ENCODE measurements around the gene COL11A2. TPM values are rescaled to one million over a fixed set of nuclear protein-coding genes. Genes with fewer than 3 reads are reported as not detected.

The COL11A2 gene
- total RNA-seq, 1 experiment from 2014 or later, result 7.6 TPM

GRCh38 chr6:33156964-33157363 is 35.3 kb downstream of the COL11A2 start:
- no peak for ATAC-seq
- no peaks in the 10 kb centered on the region for H3K36me3 ChIP-seq (ENCODE audit: control insufficient read depth in 1 of 2, insufficient read depth in 2 of 2, low read length in 2 of 2)
- DNase-seq (ENCODE audit: low read depth, low spot score), result no peak
- intact Hi-C loops (cut with micrococcal nuclease), result no loop called here
- CTCF ChIA-PET, result interaction anchor here (1.3 kb wide), 1 partner anchor 9 kb away, joined by 3 read pairs; no protein-coding TSS in a partner anchor
- no peak overlapping the region for H2AFZ ChIP-seq (ENCODE audit: low read depth, low read length, poor library complexity, severe bottlenecking)
- POLR2A ChIA-PET, result no interaction called here
- H3K9me2 ChIP-seq (ENCODE audit: insufficient read depth), result no peaks in the 10 kb centered on the region
- H3K4me3 ChIP-seq (replicated peaks in 1 of 2; ENCODE audit: low read depth in 1 of 2, low read length in 2 of 2), result no peak overlapping the region
- H3K27ac ChIP-seq (ENCODE audit: low read depth, low read length), result no peak overlapping the region
- no peaks in the 10 kb centered on the region for H3K27me3 ChIP-seq (ENCODE audit: insufficient read depth, low read length)
- TF ChIP-seq POLR2AphosphoS5 (IDR thresholded peaks at IDR 0.05; ENCODE audit: low read depth, low read length) (no peak), ZFX (IDR thresholded peaks at IDR 0.05) (no peak), SRF (IDR thresholded peaks at IDR 0.05; ENCODE audit: low read depth) (no peak), TCF7L2 (IDR thresholded peaks at IDR 0.05; ENCODE audit: borderline replicate concordance, extremely low read depth, insufficient read depth, insufficient read length) (no peak), CBX3 (IDR thresholded peaks at IDR 0.05; ENCODE audit: low read depth) (no peak), FOSL1 (IDR thresholded peaks at IDR 0.05; ENCODE audit: low read depth) (no peak), ATF3 (IDR thresholded peaks at IDR 0.05) (no peak)
- H3K79me2 ChIP-seq (ENCODE audit: insufficient read depth, low read length), result no peaks in the 10 kb centered on the region
- H4K20me1 ChIP-seq (ENCODE audit: insufficient read depth), result no peaks in the 10 kb centered on the region
- peaks cover 11 to 19% of the 10 kb centered on the region in 2 experiments for H3K4me1 ChIP-seq (ENCODE audit: control insufficient read depth in 1 of 2, insufficient read depth in 2 of 2, low read length in 2 of 2)
- BruUV-seq (replicated peaks), result no TSS peak
- no peaks in the 10 kb centered on the region for H3K9me3 ChIP-seq (ENCODE audit: control insufficient read depth in 1 of 2, insufficient read depth in 1 of 2, low read depth in 1 of 2, low read length in 2 of 2)
- RAD21 ChIA-PET (ENCODE audit: low non-redundant PET in 1 of 2, low total read pairs in 2 of 2, uncharacterized antibody in 2 of 2, unreplicated experiment in 2 of 2), result no interaction called here
- no peak overlapping the region for H3K4me2 ChIP-seq (ENCODE audit: low read length)
- no peak overlapping the region for H3K9ac ChIP-seq (ENCODE audit: low read length)

- Histone ChIP-seq H3K79me2 (ENCODE audit: insufficient read depth, low read length) (no peaks in the 10 kb centered on the region), H4K20me1 (ENCODE audit: insufficient read depth) (no peaks in the 10 kb centered on the region), H3K4me1 (ENCODE audit: control insufficient read depth in 1 of 2, insufficient read depth in 2 of 2, low read length in 2 of 2) (peaks cover 9 to 15% of the 10 kb centered on the region in 2 experiments), H3K9me3 (ENCODE audit: control insufficient read depth in 1 of 2, insufficient read depth in 1 of 2, low read depth in 1 of 2, low read length in 2 of 2) (no peaks in the 10 kb centered on the region), H3K4me2 (ENCODE audit: low read length) (no peak overlapping the region), H3K36me3 (ENCODE audit: control insufficient read depth in 1 of 2, insufficient read depth in 2 of 2, low read length in 2 of 2) (no peaks in the 10 kb centered on the region), H2AFZ (ENCODE audit: low read depth, low read length, poor library complexity, severe bottlenecking) (no peak overlapping the region), H3K9ac (ENCODE audit: low read length) (no peak overlapping the region), H3K27me3 (ENCODE audit: insufficient read depth, low read length) (no peaks in the 10 kb centered on the region), H3K4me3 (replicated peaks in 1 of 2; ENCODE audit: low read depth in 1 of 2, low read length in 2 of 2) (no peak overlapping the region), H3K9me2 (ENCODE audit: insufficient read depth) (no peaks in the 10 kb centered on the region), H3K27ac (ENCODE audit: low read depth, low read length) (no peak overlapping the region)
- ATAC-seq (no peak), DNase-seq (ENCODE audit: low read depth, low spot score) (no peak)
- intact Hi-C loops (cut with micrococcal nuclease), result no loop called here
- POLR2A ChIA-PET, result no interaction called here
- TF ChIP-seq ELF1 (IDR thresholded peaks at IDR 0.05; ENCODE audit: borderline replicate concordance, low read depth), result no peak
- no peak for TF ChIP-seq POLR2A (IDR thresholded peaks at IDR 0.05; ENCODE audit: borderline replicate concordance, extremely low read depth, insufficient read depth, insufficient read length)
- no peak for TF ChIP-seq MAX (IDR thresholded peaks at IDR 0.05)
- no peak for TF ChIP-seq ZFX (IDR thresholded peaks at IDR 0.05)
- TF ChIP-seq CTCF (IDR thresholded peaks at IDR 0.05 in 2 of 3, conservative IDR thresholded peaks at IDR 0.05 in 1 of 3; ENCODE audit: borderline replicate concordance in 1 of 3, insufficient read depth in 1 of 3, low read depth in 2 of 3, low read length in 2 of 3), result no peak
- TF ChIP-seq ZBTB33 (IDR thresholded peaks at IDR 0.05; ENCODE audit: extremely low read depth, insufficient replicate concordance, low read length), result no peak
- no peak for TF ChIP-seq TCF7L2 (IDR thresholded peaks at IDR 0.05; ENCODE audit: borderline replicate concordance, extremely low read depth, insufficient read depth, insufficient read length)
- TF ChIP-seq FOSL1 (IDR thresholded peaks at IDR 0.05; ENCODE audit: low read depth), result no peak
- no peak for TF ChIP-seq SP1 (IDR thresholded peaks at IDR 0.05; ENCODE audit: low read depth)
- no peak for TF ChIP-seq ZNF274 (IDR thresholded peaks at IDR 0.05; ENCODE audit: low read depth, low read length)
- no peak for TF ChIP-seq EZH2 (IDR thresholded peaks at IDR 0.05)
- no peak for TF ChIP-seq EGR1 (IDR thresholded peaks at IDR 0.05; ENCODE audit: low read depth)
- CTCF ChIA-PET, result interaction anchor here (1.3 kb wide), 1 partner anchor 9 kb away, joined by 3 read pairs; no protein-coding TSS in a partner anchor
- RAD21 ChIA-PET (ENCODE audit: low non-redundant PET in 1 of 2, low total read pairs in 2 of 2, uncharacterized antibody in 2 of 2, unreplicated experiment in 2 of 2), result no interaction called here
- no TSS peak for BruUV-seq (replicated peaks)
These were observed 35.7 kb downstream of the COL11A2 start for GRCh38 chr6:33156561-33156960.
